ENCODE data around the gene HHAT.

HHAT gene

DNA sequence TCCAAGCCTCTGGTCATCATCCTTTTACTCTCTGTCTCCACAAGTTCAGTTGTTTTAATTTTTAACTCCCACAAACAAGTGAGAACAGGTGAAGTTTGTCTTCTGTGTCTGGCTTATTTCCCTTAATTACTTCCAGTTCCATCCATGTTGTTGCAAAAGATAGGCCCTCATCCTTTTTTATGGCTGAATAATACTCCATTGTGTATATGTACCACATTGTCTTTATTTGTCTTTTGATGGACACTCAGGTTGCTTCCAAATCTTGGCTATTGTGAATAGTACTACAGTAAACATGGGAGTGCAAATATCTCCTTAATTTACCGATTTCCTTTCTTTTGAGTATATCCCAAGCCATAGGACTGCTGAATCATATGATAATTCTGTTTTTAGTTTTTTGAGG lies 262.5 kb downstream of the HHAT start:
- no peak for TF ChIP-seq EZH2 (IDR thresholded peaks at IDR 0.05; ENCODE audit: borderline replicate concordance, low read length)
- TF ChIP-seq, protein P1, sequence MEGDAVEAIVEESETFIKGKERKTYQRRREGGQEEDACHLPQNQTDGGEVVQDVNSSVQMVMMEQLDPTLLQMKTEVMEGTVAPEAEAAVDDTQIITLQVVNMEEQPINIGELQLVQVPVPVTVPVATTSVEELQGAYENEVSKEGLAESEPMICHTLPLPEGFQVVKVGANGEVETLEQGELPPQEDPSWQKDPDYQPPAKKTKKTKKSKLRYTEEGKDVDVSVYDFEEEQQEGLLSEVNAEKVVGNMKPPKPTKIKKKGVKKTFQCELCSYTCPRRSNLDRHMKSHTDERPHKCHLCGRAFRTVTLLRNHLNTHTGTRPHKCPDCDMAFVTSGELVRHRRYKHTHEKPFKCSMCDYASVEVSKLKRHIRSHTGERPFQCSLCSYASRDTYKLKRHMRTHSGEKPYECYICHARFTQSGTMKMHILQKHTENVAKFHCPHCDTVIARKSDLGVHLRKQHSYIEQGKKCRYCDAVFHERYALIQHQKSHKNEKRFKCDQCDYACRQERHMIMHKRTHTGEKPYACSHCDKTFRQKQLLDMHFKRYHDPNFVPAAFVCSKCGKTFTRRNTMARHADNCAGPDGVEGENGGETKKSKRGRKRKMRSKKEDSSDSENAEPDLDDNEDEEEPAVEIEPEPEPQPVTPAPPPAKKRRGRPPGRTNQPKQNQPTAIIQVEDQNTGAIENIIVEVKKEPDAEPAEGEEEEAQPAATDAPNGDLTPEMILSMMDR (IDR thresholded peaks at IDR 0.05; ENCODE audit: low read length) = no peak
- H3K4me1 ChIP-seq (ENCODE audit: insufficient read depth, low read length, severe bottlenecking) = no peaks in the 10 kb centered on the region
- no peak overlapping the region for H3K27ac ChIP-seq (ENCODE audit: low read depth, low read length, poor library complexity, severe bottlenecking)
- no peaks in the 10 kb centered on the region for H3K9me2 ChIP-seq (ENCODE audit: low read depth, low read length)
- no peaks in the 10 kb centered on the region for H3K79me2 ChIP-seq (ENCODE audit: insufficient read depth, low read length)
- no peaks in the 10 kb centered on the region for H4K20me1 ChIP-seq (ENCODE audit: insufficient read depth, low read length)
- H3K4me2 ChIP-seq (ENCODE audit: low read length) = no peak overlapping the region
- no peak overlapping the region for H2AFZ ChIP-seq (ENCODE audit: low read length)
- no peak overlapping the region for H3K9ac ChIP-seq (ENCODE audit: low read length)
- no peak overlapping the region for H3K4me3 ChIP-seq (ENCODE audit: low read depth, low read length, poor library complexity, severe bottlenecking)
- no peaks in the 10 kb centered on the region for H3F3A ChIP-seq (ENCODE audit: insufficient read depth, low read length)
- no peaks in the 10 kb centered on the region for H3K9me3 ChIP-seq (ENCODE audit: low read length)
- no peaks in the 10 kb centered on the region for H3K27me3 ChIP-seq (ENCODE audit: insufficient read depth, low read length)
- H3K36me3 ChIP-seq (ENCODE audit: insufficient read depth, low read length) = no peaks in the 10 kb centered on the region

DNA sequence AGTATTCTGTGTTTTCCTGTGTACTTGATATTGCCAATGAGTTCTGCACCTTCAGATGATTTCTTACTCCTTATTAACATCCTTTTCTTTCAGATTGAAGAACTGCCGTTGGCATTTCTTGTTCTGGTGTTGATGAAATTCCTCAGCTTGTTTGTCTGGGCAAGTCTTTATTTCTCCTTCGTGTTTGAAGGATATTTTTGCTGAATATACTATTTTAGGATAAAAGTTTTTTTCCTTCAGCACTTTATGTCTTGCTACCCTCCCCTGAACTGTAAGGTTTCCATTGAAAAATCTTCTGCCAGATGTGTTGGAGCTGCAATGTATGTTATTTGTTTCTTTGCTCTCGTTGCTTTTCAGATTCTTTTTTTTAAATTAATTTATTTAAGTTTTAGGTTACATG lies 265.9 kb downstream of the HHAT start:
- no peak overlapping the region for H3K4me2 ChIP-seq (ENCODE audit: low read length)
- H3K36me3 ChIP-seq (ENCODE audit: insufficient read depth, low read length) = no peaks in the 10 kb centered on the region
- no peaks in the 10 kb centered on the region for H3K79me2 ChIP-seq (ENCODE audit: insufficient read depth, low read length)
- H3K4me1 ChIP-seq (ENCODE audit: insufficient read depth, low read length, severe bottlenecking) = no peaks in the 10 kb centered on the region
- no peak overlapping the region for H3K27ac ChIP-seq (ENCODE audit: low read depth, low read length, poor library complexity, severe bottlenecking)
- no peak overlapping the region for H2AFZ ChIP-seq (ENCODE audit: low read length)
- H4K20me1 ChIP-seq (ENCODE audit: insufficient read depth, low read length) = no peaks in the 10 kb centered on the region
- no peaks in the 10 kb centered on the region for H3K27me3 ChIP-seq (ENCODE audit: insufficient read depth, low read length)
- H3K9ac ChIP-seq (ENCODE audit: low read length) = no peak overlapping the region
- H3K4me3 ChIP-seq (ENCODE audit: low read depth, low read length, poor library complexity, severe bottlenecking) = no peak overlapping the region
- H3K9me2 ChIP-seq (ENCODE audit: low read depth, low read length) = no peaks in the 10 kb centered on the region
- H3K9me3 ChIP-seq (ENCODE audit: low read length) = no peaks in the 10 kb centered on the region
- TF ChIP-seq, protein P1 (IDR thresholded peaks at IDR 0.05; ENCODE audit: low read length) = no peak
- TF ChIP-seq EZH2 (IDR thresholded peaks at IDR 0.05; ENCODE audit: borderline replicate concordance, low read length) = no peak
- no peaks in the 10 kb centered on the region for H3F3A ChIP-seq (ENCODE audit: insufficient read depth, low read length)

DNA sequence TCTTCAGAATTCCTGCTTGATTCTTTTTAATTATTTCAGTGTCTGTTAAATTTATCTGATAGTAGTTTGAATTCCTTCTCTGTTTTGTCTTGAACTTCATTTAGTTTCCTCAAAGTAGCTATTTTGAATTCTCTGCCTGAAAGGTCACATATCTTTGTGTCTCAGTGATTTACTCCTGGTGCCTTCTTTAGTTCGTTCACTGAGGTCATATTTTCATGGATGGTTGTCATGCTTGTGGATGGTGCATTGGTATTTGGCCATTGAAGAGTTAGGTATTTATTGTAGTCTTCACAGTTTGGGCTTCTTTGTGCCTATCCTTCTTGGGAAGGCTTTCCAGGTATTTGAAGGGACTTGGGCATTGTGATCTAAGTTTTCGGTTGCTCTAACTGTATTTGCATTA lies 267.9 kb downstream of the HHAT start:
- Histone ChIP-seq H3K9me3 (ENCODE audit: low read length) (no peaks in the 10 kb centered on the region), H4K20me1 (ENCODE audit: insufficient read depth, low read length) (no peaks in the 10 kb centered on the region), H3K4me2 (ENCODE audit: low read length) (no peak overlapping the region), H3K9me2 (ENCODE audit: low read depth, low read length) (no peaks in the 10 kb centered on the region), H3K36me3 (ENCODE audit: insufficient read depth, low read length) (no peaks in the 10 kb centered on the region), H3F3A (ENCODE audit: insufficient read depth, low read length) (no peaks in the 10 kb centered on the region), H2AFZ (ENCODE audit: low read length) (no peak overlapping the region), H3K79me2 (ENCODE audit: insufficient read depth, low read length) (no peaks in the 10 kb centered on the region), H3K9ac (ENCODE audit: low read length) (no peak overlapping the region), H3K27ac (ENCODE audit: low read depth, low read length, poor library complexity, severe bottlenecking) (no peak overlapping the region), H3K27me3 (ENCODE audit: insufficient read depth, low read length) (no peaks in the 10 kb centered on the region), H3K4me3 (ENCODE audit: low read depth, low read length, poor library complexity, severe bottlenecking) (no peak overlapping the region), H3K4me1 (ENCODE audit: insufficient read depth, low read length, severe bottlenecking) (no peaks in the 10 kb centered on the region)
- TF ChIP-seq, protein P1 (IDR thresholded peaks at IDR 0.05; ENCODE audit: low read length) = no peak
- TF ChIP-seq EZH2 (IDR thresholded peaks at IDR 0.05; ENCODE audit: borderline replicate concordance, low read length) = no peak

Data from OCI-LY1 (cell line).